LNCAP (cell line): Measurements from ENCODE around the gene FNIP2.
A peak's percentile ranks its signal among the peaks of the same experiment; 100 is the strongest.

ENCODE experiments used
- TF ChIP-seq, protein P1 (sequence below): fragments of 450-650 bp; IDR thresholded peaks from 2 replicates; pipeline ENCODE4 v1.5.1; 2017; ENCODE audit warnings: mild to moderate bottlenecking

Gene FNIP2

GRCh38 chr4:158895797-158896576 is 127.2 kb downstream of the FNIP2 start:
- TF ChIP-seq, protein P1, sequence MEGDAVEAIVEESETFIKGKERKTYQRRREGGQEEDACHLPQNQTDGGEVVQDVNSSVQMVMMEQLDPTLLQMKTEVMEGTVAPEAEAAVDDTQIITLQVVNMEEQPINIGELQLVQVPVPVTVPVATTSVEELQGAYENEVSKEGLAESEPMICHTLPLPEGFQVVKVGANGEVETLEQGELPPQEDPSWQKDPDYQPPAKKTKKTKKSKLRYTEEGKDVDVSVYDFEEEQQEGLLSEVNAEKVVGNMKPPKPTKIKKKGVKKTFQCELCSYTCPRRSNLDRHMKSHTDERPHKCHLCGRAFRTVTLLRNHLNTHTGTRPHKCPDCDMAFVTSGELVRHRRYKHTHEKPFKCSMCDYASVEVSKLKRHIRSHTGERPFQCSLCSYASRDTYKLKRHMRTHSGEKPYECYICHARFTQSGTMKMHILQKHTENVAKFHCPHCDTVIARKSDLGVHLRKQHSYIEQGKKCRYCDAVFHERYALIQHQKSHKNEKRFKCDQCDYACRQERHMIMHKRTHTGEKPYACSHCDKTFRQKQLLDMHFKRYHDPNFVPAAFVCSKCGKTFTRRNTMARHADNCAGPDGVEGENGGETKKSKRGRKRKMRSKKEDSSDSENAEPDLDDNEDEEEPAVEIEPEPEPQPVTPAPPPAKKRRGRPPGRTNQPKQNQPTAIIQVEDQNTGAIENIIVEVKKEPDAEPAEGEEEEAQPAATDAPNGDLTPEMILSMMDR = peak; percentile 16; the same call in 1 of the 2 replicates

DNA sequence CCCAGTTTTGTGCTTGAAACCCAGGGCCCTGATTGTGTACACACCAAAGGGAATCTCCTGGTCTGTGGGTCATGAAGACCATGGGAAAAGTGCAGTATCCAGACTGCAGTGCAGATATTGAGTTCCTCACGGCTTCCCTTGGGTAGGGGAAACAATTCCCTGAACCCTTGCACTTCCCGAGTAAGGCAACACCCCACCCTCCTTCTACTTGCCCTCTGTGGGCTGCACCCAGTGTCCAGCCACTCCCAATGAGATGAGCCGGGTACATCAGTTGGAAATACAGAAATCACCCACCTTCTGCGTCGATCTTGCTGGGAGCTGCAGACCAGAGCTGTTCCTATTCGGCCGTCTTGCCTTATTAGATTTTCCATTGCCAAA is 134.2 kb downstream of the FNIP2 start:
- TF ChIP-seq, protein P1 = no peak

GRCh38 chr4:158903472-158904043 is 134.7 kb downstream of the FNIP2 start:
- TF ChIP-seq, protein P1 = no peak

DNA sequence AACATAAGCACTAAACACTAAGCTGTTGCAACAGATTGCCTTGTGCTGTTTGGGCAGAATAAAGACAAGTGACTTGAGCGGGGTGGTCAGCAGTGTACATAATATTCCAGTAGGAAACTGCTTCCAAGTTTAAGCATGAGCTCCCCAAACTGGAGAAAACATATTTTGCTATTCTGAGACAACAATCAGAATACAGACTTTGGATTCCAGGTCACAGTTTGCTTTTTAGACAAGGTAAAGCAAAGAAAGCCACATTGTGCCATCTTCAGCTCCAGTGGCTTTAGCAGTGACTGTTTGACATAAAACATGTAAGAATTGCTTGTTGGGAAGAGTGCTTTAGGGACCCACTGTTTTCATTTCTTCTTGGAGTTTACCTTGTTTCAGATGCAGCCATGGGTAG is 136.0 kb downstream of the FNIP2 start:
- TF ChIP-seq, protein P1 = no peak

DNA sequence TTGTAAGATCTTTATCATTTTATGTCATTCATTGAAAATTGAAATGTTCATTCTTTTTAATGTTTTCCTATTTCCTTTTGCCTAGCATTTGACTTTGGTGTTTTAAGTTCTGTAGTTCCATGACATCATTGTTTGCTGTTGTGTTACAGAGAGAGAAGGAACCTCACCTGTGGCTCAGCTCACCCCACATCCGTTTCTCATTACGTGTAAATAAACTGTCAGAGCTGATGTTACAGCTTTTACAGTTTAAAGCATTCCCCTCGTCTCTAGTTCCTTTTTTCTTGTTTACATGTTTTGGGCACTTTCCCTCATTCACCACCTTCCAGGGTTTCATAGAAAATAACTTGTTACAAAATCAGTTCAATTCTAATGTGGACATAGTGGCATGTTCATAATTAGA is 137.2 kb downstream of the FNIP2 start:
- TF ChIP-seq, protein P1 = no peak

DNA sequence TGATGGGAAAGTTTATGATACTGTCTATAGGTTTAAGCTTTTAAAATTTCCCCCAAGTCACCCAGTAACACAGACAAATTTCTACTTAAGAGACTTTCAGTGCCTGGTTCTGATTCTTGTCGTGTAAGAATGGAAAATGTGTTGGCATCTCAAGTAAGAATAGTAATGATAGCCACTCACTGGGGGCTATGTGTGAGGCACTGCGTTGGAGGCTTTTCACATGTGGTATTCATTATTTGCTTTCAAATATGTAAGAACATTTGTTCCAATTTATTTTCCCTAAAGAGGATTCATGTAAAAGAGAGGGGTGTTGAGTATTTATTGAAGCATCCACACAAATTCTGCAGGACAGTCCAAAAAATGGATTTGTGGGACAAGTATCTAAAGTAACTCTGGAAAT is 143.6 kb downstream of the FNIP2 start:
- TF ChIP-seq, protein P1 = no peak

- TF ChIP-seq, protein P1 = no peak
These were observed 144.0 kb downstream of the FNIP2 start for GRCh38 chr4:158912806-158913205.
